ENCODE data around the gene CAPN2.
"Not testable (repeated sequence)": the region's sequence is repeated elsewhere in the genome, so short reads cannot be mapped to it uniquely, and the experiment has no call there.

CAPN2 gene

GRCh38 chr1:223717123-223717522, 4.8 kb downstream of the CAPN2 start:
- no peak for FAIRE-seq

GRCh38 chr1:223717695-223718363, 5.5 kb downstream of the CAPN2 start:
- no peak for FAIRE-seq

- FAIRE-seq: no peak
Observed at GRCh38 chr1:223718850-223719249, 6.5 kb downstream of the CAPN2 start.

GRCh38 chr1:223720971-223721591, 8.7 kb downstream of the CAPN2 start:
- no peak for FAIRE-seq

GRCh38 chr1:223721658-223722607, 9.6 kb downstream of the CAPN2 start:
- no peak for FAIRE-seq

- no peak for FAIRE-seq
Observed at GRCh38 chr1:223723351-223723904, 11.1 kb downstream of the CAPN2 start.

- no peak for FAIRE-seq
Observed at GRCh38 chr1:223724376-223724775, 12.0 kb downstream of the CAPN2 start.

GRCh38 chr1:223725578-223725977, 13.2 kb downstream of the CAPN2 start:
- no peak for FAIRE-seq

GRCh38 chr1:223726380-223727001, 14.2 kb downstream of the CAPN2 start:
- FAIRE-seq: no peak

GRCh38 chr1:223727541-223727940, 15.2 kb downstream of the CAPN2 start:
- no peak for FAIRE-seq

- no peak for FAIRE-seq
Observed at GRCh38 chr1:223729906-223730305, 17.6 kb downstream of the CAPN2 start.

- FAIRE-seq: no peak
Observed at GRCh38 chr1:223730479-223731132, 18.3 kb downstream of the CAPN2 start.

- no peak for FAIRE-seq
Observed at GRCh38 chr1:223731133-223731770, 18.9 kb downstream of the CAPN2 start.

GRCh38 chr1:223732993-223733798, 20.9 kb downstream of the CAPN2 start:
- no peak for FAIRE-seq

GRCh38 chr1:223733898-223734852, 21.8 kb downstream of the CAPN2 start:
- FAIRE-seq: no peak

GRCh38 chr1:223736638-223737037, 24.3 kb downstream of the CAPN2 start:
- not testable (repeated sequence) for FAIRE-seq

- FAIRE-seq: no peak
Observed at GRCh38 chr1:223737342-223737741, 25.0 kb downstream of the CAPN2 start.

GRCh38 chr1:223738465-223739365, 26.4 kb downstream of the CAPN2 start:
- FAIRE-seq: no peak

Measured in colon (tissue), 2 donors.